HCT116 (cell line): ENCODE results near the gene SLC26A2. TPM values are rescaled to one million over a fixed set of nuclear protein-coding genes. Genes with fewer than 3 reads are reported as not detected.
A peak's percentile ranks its signal among the peaks of the same experiment; 100 is the strongest.

Experiments
- ATAC-seq: fragments of 200-7000 bp; cut with Tn5 transposase; 2 replicates; pipeline ENCODE4 v1.9.1; 2020; ENCODE audit warnings: mild to moderate bottlenecking, moderate library complexity
- BruUV-seq: library from RNA; stranded (reverse); fragments of 400-500 nt; replicated peaks from 2 replicates; lab custom pipeline; 2021; lab: Mats Ljungman, UMichigan
- CTCF ChIA-PET: fragments of 300-600 bp; sonication (Branson Sonifier 250); formaldehyde crosslinking; loops from one replicate; lab custom pipeline; 2021; ENCODE audit warnings: antibody characterized with exemption; lab: Charles Lee
- POLR2A ChIA-PET: fragments of 300-600, 350-600 bp; sonication (Branson Sonifier 250); formaldehyde crosslinking; loops from one replicate; lab custom pipeline; 2021; ENCODE audit warnings: antibody characterized with exemption; lab: Charles Lee
- RAD21 ChIA-PET, 2 experiments: fragments of 300-600 bp; sonication (Branson Sonifier 250); formaldehyde crosslinking; loops; one replicate each; lab custom pipeline; 2023; ENCODE audit warnings: low total read pairs in 2 of 2; ENCODE audit not compliant: uncharacterized antibody in 2 of 2, unreplicated experiment in 2 of 2, low non-redundant PET in 1 of 2; lab: Charles Lee
- DNase-seq: peaks from one replicate; pipeline ENCODE4 v3.0.0-alpha.2; 2010; ENCODE audit warnings: low read depth, low spot score
- H2AFZ ChIP-seq: fragments of 200-600 bp; shearing (Covaris generic), sonication (generic); 2 replicates; pipeline ENCODE4 v1.6.1; 2017; ENCODE audit warnings: low read depth, mixed run types, mixed read lengths, antibody characterized with exemption, low read length; ENCODE audit not compliant: poor library complexity, severe bottlenecking
- H3K27ac ChIP-seq: 2 replicates; pipeline ENCODE4 v1.5.1; 2012; ENCODE audit warnings: low read depth, low read length
- H3K27me3 ChIP-seq: fragments of 200-600 bp; sonication (generic); 2 replicates; pipeline ENCODE4 v1.6.1; 2016; ENCODE audit warnings: mixed run types, low read length, mixed read lengths; ENCODE audit not compliant: insufficient read depth
- H3K36me3 ChIP-seq, 2 experiments: fragments of 200-500 bp in 1 of 2; fragments of 200-600 bp in 1 of 2; sonication (Bioruptor generic) in 1 of 2; sonication (generic) in 1 of 2; 2 replicates each; pipeline versions ENCODE4 v1.5.1 to v1.6.1; 2014 to 2016; ENCODE audit warnings: low read length in 2 of 2, inconsistent platforms in 1 of 2, mixed read lengths in 1 of 2, mixed run types in 1 of 2; ENCODE audit not compliant: insufficient read depth in 2 of 2, control insufficient read depth in 1 of 2
- H3K4me1 ChIP-seq, 2 experiments: fragments of 200-600 bp in 1 of 2; sonication (generic) in 1 of 2; 2 replicates each; pipeline versions ENCODE4 v1.5.1 to v1.6.1; 2012 to 2017; ENCODE audit warnings: low read length in 2 of 2, inconsistent platforms in 1 of 2, mild to moderate bottlenecking in 1 of 2, mixed read lengths in 1 of 2, mixed run types in 1 of 2, moderate library complexity in 1 of 2; ENCODE audit not compliant: insufficient read depth in 2 of 2, control insufficient read depth in 1 of 2
- H3K4me2 ChIP-seq: fragments of 200-600 bp; sonication (generic); 2 replicates; pipeline ENCODE4 v1.6.1; 2017; ENCODE audit warnings: mixed run types, low read length, mixed read lengths
- H3K4me3 ChIP-seq, 2 experiments: fragments of 200-600 bp in 1 of 2; sonication (generic) in 1 of 2; replicated peaks in 1 of 2; 2 replicates each; pipeline ENCODE4 v1.5.1; 2011 to 2016; ENCODE audit warnings: low read length in 2 of 2, control low read depth in 1 of 2, low read depth in 1 of 2, mild to moderate bottlenecking in 1 of 2, mixed read lengths in 1 of 2, mixed run types in 1 of 2
- H3K79me2 ChIP-seq: fragments of 200-600 bp; sonication (generic); 2 replicates; pipeline ENCODE4 v1.6.1; 2017; ENCODE audit warnings: mild to moderate bottlenecking, mixed run types, low read length, moderate library complexity, mixed read lengths; ENCODE audit not compliant: insufficient read depth
- H3K9ac ChIP-seq: fragments of 200-600 bp; sonication (generic); 2 replicates; pipeline ENCODE4 v1.6.1; 2016; ENCODE audit warnings: low read length, mixed read lengths
- H3K9me2 ChIP-seq: fragments of 200-600 bp; sonication (generic), shearing (Covaris generic); 2 replicates; pipeline ENCODE4 v1.6.1; 2017; ENCODE audit warnings: mixed run types, mild to moderate bottlenecking, moderate library complexity; ENCODE audit not compliant: insufficient read depth
- H3K9me3 ChIP-seq, 2 experiments: fragments of 200-500 bp in 1 of 2; fragments of 200-600 bp in 1 of 2; sonication (Bioruptor generic) in 1 of 2; sonication (generic) in 1 of 2; 2 replicates each; pipeline ENCODE4 v1.6.1; 2014 to 2017; ENCODE audit warnings: low read length in 2 of 2, mixed read lengths in 2 of 2, inconsistent platforms in 1 of 2, low read depth in 1 of 2, mild to moderate bottlenecking in 1 of 2, mixed run types in 1 of 2, moderate library complexity in 1 of 2; ENCODE audit not compliant: control insufficient read depth in 1 of 2, insufficient read depth in 1 of 2
- H4K20me1 ChIP-seq: fragments of 200-600 bp; sonication (generic), shearing (Covaris generic); 2 replicates; pipeline ENCODE4 v1.6.1; 2017; ENCODE audit warnings: mixed run types, mild to moderate bottlenecking, moderate library complexity; ENCODE audit not compliant: insufficient read depth
- EGR1 ChIP-seq: IDR thresholded peaks from 2 replicates; pipeline ENCODE4 v1.6.1; 2012; ENCODE audit warnings: low read depth
- EZH2phosphoT487 ChIP-seq: fragments of 200-600 bp; IDR thresholded peaks from 2 replicates; pipeline ENCODE4 v1.6.1; 2018; ENCODE audit warnings: antibody characterized with exemption, borderline replicate concordance
- JUND ChIP-seq: IDR thresholded peaks from 2 replicates; pipeline ENCODE4 v1.6.1; 2012
- POLR2A ChIP-seq: IDR thresholded peaks from 2 replicates; pipeline ENCODE4 v1.7.0; 2011; ENCODE audit warnings: borderline replicate concordance; ENCODE audit not compliant: insufficient read depth, insufficient read length; ENCODE audit errors: extremely low read depth
- RAD21 ChIP-seq: IDR thresholded peaks from 2 replicates; pipeline ENCODE4 v1.6.1; 2012; ENCODE audit warnings: low read depth, mild to moderate bottlenecking
- SIN3A ChIP-seq: IDR thresholded peaks from 2 replicates; pipeline ENCODE4 v1.6.1; 2012; ENCODE audit warnings: low read depth
- SRF ChIP-seq: IDR thresholded peaks from 2 replicates; pipeline ENCODE4 v1.6.1; 2012; ENCODE audit warnings: low read depth
- ZFX ChIP-seq: fragments of 450-650 bp; IDR thresholded peaks from 2 replicates; pipeline ENCODE4 v1.6.1; 2017
- ZNF274 ChIP-seq: fragments of 200-500 bp; sonication (Bioruptor generic); IDR thresholded peaks from 2 replicates; pipeline ENCODE4 v1.6.1; 2014; ENCODE audit warnings: mild to moderate bottlenecking, low read depth, low read length, inconsistent platforms
- intact Hi-C: fragments of 100-400 bp; cut with micrococcal nuclease; formaldehyde crosslinking; loops from 2 replicates; pipeline ENCODE4 v1.10.0; 2022
- total RNA-seq: library from RNA; stranded (reverse); gene quantifications from one replicate; pipeline ENCODE4 v1.2.1, GENCODE V29; 2021; ENCODE audit not compliant: unreplicated experiment
- TF ChIP-seq, protein P1 (sequence below): IDR thresholded peaks from 2 replicates; pipeline ENCODE4 v1.6.1; 2011; ENCODE audit warnings: mild to moderate bottlenecking, low read length, moderate library complexity; ENCODE audit not compliant: insufficient replicate concordance; ENCODE audit errors: extremely low read depth
- TF ChIP-seq, protein P2 (sequence below): IDR thresholded peaks from 2 replicates; pipeline ENCODE4 v1.6.1; 2012
- TF ChIP-seq, protein P3 (sequence below), 3 experiments: fragments of 200-600 bp in 1 of 3; sonication (generic) in 1 of 3; IDR thresholded peaks in 2 of 3; conservative IDR thresholded peaks in 1 of 3; 2 replicates each; pipeline ENCODE4 v1.5.1; 2012 to 2017; ENCODE audit warnings: low read depth in 2 of 3, low read length in 2 of 3, antibody characterized with exemption in 1 of 3, borderline replicate concordance in 1 of 3, control low read depth in 1 of 3, mild to moderate bottlenecking in 1 of 3, mixed read lengths in 1 of 3, mixed run types in 1 of 3, moderate library complexity in 1 of 3; ENCODE audit not compliant: insufficient read depth in 1 of 3

SLC26A2 gene
- total RNA-seq, 1 experiment from 2014 or later, result 7.8 TPM

DNA sequence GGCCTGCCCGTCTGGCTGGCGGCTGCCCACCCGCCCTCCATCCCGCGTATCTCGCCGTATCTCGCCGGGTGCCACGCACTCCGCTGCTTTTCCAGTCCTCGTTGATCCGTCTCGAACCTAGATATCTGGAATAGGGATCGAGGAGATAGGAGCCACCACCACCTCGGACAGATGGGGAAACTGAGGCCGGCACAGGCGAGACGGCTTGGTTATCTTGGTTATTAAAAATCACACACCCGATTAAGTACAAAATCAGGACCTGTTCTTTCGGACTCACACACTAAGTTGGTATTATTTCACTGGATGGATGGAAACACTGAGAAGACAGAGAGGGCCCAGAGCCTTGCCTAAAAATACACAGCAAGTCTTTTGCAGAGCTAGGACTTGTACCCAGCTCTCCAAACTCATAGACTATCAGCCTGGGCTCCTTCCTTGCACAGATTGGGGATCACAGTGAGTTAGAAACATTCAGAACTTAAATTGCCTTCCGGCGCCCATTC lies 678 bp downstream of the SLC26A2 start:
- no peaks in the 10 kb centered on the region for H3K9me2 ChIP-seq
- H3K79me2 ChIP-seq, result 0 out of 2 replicates have a peak, but pooled peaks cover 2% of the 10 kb centered on the region
- H3K9ac ChIP-seq, result peak overlapping the region; percentile 73
- H3K36me3 ChIP-seq, result no peaks in the 10 kb centered on the region
- H3K27ac ChIP-seq, result peak overlapping the region; percentile 48
- no peaks in the 10 kb centered on the region for H3K9me3 ChIP-seq
- peaks cover 8 to 27% of the 10 kb centered on the region in 2 experiments for H3K4me1 ChIP-seq
- peak overlapping the region; percentile 97 for H3K4me2 ChIP-seq
- no peaks in the 10 kb centered on the region for H4K20me1 ChIP-seq
- POLR2A ChIA-PET, result interaction anchor here (0.8 to 1.6 kb wide), 8 partner anchors 9 to 127 kb away, joined by 3 to 6 read pairs (median 4); partner anchors contain the start of genes HMGXB3 and TIGD6
- H3K4me3 ChIP-seq, result peak overlapping the region; percentile 74
- peak overlapping the region; percentile 61 for H2AFZ ChIP-seq
- BruUV-seq, result no TSS peak
- ATAC-seq (no peak; the same call in 1 of the 2 replicates), DNase-seq (no peak)
- no peak for TF ChIP-seq POLR2A
- no peak for TF ChIP-seq ZFX
- TF ChIP-seq, protein P1, sequence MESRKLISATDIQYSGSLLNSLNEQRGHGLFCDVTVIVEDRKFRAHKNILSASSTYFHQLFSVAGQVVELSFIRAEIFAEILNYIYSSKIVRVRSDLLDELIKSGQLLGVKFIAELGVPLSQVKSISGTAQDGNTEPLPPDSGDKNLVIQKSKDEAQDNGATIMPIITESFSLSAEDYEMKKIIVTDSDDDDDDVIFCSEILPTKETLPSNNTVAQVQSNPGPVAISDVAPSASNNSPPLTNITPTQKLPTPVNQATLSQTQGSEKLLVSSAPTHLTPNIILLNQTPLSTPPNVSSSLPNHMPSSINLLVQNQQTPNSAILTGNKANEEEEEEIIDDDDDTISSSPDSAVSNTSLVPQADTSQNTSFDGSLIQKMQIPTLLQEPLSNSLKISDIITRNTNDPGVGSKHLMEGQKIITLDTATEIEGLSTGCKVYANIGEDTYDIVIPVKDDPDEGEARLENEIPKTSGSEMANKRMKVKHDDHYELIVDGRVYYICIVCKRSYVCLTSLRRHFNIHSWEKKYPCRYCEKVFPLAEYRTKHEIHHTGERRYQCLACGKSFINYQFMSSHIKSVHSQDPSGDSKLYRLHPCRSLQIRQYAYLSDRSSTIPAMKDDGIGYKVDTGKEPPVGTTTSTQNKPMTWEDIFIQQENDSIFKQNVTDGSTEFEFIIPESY, result no peak
- TF ChIP-seq, protein P2, sequence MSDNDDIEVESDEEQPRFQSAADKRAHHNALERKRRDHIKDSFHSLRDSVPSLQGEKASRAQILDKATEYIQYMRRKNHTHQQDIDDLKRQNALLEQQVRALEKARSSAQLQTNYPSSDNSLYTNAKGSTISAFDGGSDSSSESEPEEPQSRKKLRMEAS, result no peak
- TF ChIP-seq EZH2phosphoT487, result no peak
- no peak for TF ChIP-seq SRF
- no peak for TF ChIP-seq JUND
- no peak for TF ChIP-seq RAD21
- TF ChIP-seq, protein P3, sequence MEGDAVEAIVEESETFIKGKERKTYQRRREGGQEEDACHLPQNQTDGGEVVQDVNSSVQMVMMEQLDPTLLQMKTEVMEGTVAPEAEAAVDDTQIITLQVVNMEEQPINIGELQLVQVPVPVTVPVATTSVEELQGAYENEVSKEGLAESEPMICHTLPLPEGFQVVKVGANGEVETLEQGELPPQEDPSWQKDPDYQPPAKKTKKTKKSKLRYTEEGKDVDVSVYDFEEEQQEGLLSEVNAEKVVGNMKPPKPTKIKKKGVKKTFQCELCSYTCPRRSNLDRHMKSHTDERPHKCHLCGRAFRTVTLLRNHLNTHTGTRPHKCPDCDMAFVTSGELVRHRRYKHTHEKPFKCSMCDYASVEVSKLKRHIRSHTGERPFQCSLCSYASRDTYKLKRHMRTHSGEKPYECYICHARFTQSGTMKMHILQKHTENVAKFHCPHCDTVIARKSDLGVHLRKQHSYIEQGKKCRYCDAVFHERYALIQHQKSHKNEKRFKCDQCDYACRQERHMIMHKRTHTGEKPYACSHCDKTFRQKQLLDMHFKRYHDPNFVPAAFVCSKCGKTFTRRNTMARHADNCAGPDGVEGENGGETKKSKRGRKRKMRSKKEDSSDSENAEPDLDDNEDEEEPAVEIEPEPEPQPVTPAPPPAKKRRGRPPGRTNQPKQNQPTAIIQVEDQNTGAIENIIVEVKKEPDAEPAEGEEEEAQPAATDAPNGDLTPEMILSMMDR (IDR thresholded peaks at IDR 0.05 in 2 of 3, conservative IDR thresholded peaks at IDR 0.05 in 1 of 3; ENCODE audit: borderline replicate concordance in 1 of 3, insufficient read depth in 1 of 3, low read depth in 2 of 3, low read length in 2 of 3), result no peak
- TF ChIP-seq ZNF274, result no peak
- TF ChIP-seq SIN3A, result no peak
- TF ChIP-seq EGR1, result no peak
- no peaks in the 10 kb centered on the region for H3K27me3 ChIP-seq
- RAD21 ChIA-PET, result interaction anchor here (0.7 to 1.6 kb wide), 3 partner anchors 123 to 294 kb away, joined by 3 to 5 read pairs (median 3); no protein-coding TSS in a partner anchor
- intact Hi-C loops, result no loop called here
- CTCF ChIA-PET, result interaction anchor here (0.7 to 3.4 kb wide), 9 partner anchors 10 to 325 kb away, joined by 3 to 26 read pairs (median 4); no protein-coding TSS in a partner anchor
